GM19372 (cell line): ENCODE results near the gene LUC7L.
"Not testable (repeated sequence)": the region's sequence is repeated elsewhere in the genome, so short reads cannot be mapped to it uniquely, and the experiment has no call there.

Experiments
- ATAC-seq: cut with Tn5 transposase; IDR thresholded peaks from one replicate; pipeline ENCODE4 v1.9.1; 2021; ENCODE audit warnings: mild to moderate bottlenecking, low read depth, moderate library complexity; ENCODE audit not compliant: unreplicated experiment

Gene LUC7L

DNA sequence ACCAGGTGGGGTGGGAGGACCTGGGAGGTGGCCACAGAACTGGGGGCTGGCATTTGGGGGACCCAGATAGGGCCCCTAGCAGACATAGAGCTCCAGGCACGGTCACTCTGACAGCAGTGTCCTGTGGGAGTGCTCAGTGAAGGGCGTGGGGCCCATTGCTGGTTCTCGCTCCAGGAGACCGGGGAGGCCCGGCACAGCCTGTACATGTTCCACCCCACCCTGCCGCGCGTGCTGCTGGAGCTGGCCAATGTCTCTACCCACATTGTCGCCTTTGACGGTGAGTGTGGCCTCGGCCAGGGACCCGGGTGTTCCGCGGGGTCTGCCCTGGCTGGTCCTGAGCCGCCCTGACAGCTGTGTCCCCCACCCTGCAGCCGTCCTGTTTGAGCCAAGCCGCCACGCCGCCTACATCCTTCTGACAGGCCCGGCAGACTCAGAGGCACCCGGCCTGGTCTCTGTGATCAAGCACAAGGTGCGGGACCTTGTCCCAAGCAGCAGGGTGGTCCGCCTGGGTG is 35.2 kb upstream of the LUC7L start:
- ATAC-seq, result no peak

DNA sequence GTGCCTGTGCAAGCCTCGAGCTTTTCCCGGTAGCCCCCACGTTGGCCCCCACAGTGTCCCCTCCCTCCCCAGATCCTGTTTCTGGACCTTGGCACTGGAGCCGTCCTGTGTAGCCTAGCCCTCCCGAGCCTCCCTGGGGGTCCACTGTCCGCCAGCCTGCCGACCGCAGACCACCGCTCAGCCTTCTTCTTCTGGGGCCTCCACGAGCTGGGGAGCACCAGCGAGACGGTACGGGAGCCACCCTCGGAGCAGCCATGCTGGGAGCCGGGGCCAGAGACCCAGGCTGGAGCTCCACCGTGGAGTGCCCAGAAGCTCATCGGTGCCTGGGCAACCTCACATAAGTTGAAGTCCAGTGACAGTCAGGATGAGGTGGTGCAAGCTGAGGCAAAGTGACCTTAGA is 34.7 kb upstream of the LUC7L start:
- ATAC-seq, result no peak

DNA sequence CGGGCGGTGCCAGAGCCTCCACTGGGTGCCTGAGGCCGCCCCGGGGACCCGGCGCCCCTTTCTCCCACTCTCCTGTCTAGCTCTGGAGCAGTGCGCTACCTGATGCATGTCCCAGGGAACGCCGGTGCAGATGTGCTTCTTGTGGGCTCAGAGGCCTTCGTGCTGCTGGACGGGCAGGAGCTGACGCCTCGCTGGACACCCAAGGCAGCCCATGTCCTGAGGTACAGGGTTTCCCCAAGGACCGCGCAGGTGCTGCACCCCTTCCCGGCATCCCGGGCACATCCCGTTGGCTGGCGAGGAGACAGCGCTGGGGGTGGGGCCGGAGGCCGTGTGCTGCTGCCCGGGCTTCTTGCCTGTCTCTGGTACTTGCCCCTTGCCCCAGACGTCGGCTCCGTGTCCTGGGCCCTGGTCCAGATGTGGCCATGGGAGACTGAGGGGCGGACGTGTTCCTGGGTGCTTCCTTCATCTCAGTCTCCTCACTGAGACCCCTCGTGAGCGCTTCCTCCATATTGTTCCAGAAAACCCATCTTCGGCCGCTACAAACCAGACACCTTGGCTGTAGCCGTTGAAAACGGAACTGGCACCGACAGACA is 34.0 kb upstream of the LUC7L start:
- ATAC-seq, result no peak

DNA sequence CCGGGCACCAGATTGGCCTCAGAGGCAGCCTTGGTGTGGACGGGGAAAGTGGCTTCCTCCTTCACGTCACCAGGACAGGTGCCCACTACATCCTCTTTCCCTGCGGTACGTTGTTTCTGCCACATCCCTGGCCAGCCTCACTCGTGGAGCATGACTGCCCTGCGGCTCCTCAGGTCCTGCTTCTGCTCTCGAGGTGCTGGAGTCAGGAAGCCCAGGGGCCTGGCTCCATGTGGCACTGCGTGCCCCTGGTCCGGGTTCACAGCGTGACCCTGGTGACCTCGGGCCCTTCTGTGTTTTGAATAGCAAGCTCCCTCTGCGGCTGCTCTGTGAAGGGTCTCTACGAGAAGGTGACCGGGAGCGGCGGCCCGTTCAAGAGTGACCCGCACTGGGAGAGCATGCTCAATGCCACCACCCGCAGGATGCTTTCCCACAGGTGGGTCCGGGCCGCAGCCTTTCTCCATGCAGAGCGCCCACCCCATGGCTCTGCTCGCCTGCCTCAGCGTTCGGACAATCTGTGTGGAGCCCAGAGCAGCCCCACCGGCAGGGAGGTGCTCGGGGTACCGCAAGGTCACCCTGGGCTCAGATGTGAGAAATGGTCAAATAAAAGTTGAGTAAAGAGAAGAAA is 33.0 kb upstream of the LUC7L start:
- no peak for ATAC-seq

DNA sequence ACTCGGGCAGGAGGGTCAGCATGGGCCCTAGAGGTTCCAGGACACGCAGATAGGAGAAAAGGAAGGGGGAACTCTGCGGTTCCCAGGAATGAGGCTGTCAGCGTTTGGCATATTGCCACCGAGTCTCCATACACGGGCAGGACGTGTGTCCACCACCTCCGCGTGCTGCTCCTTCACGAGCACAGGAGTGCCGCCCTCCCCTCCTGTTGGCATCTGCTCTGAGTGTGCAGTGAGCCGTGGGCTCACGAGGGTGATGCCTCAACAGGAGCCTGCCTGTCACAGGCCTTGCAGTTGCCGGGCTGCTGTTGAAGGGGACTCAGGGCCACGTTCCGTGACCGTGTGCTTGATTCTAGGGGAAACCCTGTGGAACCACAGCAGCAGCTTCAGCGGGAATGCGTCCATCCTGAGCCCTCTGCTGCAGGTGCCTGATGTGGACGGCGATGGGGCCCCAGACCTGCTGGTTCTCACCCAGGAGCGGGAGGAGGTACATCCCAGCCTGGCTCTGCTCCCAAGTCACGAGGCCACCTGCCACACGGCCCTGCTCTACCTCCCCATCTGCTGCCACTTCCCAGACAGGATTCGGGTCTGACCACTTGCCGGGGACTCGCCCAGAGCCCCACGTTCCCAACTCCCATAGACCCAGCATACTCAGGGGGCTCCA is 31.9 kb upstream of the LUC7L start:
- no peak for ATAC-seq

DNA sequence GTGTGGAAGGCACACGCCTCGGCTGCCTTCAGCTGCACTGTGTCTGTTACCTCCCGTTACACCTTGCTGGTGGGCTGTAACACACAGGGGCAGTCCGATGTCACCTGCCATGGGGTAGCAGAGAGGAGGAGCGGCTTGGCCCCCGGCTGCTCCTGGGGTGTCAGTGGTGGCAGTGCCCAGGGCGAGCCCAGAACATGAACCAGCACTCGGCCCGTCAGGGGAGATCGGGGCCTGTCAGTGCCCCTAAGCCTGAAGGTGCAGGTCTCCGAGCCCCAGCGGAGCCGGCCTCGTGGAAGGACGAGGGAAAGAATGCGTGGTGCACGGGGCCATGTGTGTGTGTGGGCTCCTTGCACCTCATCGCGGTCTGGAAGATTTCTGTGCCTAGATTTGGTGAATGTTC is 31.1 kb upstream of the LUC7L start:
- ATAC-seq, result no peak

DNA sequence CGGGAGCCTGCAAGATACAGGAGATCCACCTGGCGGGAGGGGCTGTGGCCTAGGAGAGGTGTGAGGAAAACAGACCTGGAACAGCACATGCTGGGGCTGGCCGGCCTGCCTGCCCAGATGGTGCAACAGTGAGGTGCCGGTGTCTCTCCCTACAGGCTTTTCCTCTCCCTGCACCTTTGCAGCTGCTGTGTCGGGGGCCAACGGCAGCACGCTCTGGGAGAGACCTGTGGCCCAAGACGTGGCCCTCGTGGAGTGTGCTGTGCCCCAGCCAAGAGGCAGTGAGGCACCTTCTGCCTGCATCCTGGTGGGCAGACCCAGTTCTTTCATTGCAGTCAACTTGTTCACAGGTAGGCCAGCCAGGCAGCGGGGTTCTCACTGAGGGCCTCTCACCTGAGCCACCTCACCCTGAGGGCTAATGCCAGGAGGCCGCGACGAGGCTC is 30.6 kb upstream of the LUC7L start:
- ATAC-seq, result no peak

DNA sequence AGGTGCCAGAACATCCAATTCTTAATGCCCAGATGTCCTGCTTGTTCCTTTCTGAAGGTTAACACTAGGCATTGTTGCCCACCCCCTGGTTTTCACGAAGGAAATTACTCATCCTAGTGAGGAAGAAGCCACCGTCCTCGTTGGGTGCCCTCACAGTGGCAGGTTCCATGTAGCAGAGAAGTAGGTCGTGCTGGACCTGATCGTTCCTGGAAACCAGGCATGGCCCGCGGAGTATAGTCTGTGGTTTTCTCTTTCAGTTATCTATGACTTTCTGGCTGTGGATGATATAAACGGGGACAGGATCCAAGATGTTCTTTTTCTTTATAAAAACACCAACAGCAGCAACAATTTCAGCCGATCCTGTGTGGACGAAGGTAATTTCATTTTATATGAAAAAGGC is 30.0 kb upstream of the LUC7L start:
- no peak for ATAC-seq

DNA sequence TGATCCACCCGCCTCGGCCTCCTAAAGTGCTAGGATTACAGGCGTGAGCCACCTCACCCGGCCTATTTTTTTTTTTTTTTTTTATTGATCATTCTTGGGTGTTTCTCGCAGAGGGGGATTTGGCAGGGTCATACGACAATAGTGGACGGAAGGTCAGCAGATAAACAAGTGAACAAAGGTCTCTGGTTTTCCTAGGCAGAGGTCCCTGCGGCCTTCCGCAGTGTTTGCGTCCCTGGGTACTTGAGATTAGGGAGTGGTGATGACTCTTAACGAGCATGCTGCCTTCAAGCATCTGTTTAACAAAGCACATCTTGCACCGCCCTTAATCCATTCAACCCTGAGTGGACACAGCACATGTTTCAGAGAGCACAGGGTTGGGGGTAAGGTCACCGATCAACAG is 28.8 kb upstream of the LUC7L start:
- ATAC-seq, result not testable (repeated sequence)

DNA sequence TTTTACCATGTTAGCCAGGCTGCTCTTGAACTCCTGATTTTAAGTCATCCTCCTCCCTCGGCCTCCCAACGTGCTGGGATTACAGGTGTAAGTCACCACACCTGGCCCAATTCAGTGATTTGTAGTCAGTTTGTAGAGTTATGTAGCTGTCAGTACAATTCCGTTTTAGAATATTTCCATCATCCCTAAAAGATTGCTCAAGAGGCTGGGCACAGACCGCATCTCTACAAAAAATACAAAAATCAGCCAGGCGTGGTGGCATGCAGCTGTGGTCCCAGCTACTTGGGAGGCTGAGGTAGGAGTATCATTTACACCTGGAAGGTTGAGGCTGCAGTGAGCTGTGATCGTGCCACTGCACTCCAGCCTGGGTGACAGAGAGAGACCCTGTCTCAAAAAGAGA is 25.9 kb upstream of the LUC7L start:
- ATAC-seq, result no peak

DNA sequence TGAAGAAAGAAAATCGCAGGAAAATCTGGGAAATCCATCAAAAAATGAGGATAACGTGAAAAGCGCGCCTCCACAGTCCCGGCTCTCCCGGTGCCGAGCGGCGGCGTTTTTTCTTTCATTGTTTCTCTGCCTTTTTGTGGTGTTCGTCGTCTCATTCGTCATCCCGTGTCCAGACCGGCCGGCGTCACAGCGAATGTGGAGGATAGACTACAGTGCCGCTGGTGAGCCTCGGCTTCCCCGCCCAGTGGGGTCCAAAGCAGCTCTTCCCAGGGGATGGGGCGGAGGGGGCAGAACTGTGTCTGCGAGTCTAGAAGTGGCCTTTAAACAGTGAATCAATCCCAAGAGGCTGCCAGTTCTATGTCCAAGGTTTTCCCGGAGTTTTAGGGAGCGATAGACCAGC is 25.2 kb upstream of the LUC7L start:
- ATAC-seq, result no peak

DNA sequence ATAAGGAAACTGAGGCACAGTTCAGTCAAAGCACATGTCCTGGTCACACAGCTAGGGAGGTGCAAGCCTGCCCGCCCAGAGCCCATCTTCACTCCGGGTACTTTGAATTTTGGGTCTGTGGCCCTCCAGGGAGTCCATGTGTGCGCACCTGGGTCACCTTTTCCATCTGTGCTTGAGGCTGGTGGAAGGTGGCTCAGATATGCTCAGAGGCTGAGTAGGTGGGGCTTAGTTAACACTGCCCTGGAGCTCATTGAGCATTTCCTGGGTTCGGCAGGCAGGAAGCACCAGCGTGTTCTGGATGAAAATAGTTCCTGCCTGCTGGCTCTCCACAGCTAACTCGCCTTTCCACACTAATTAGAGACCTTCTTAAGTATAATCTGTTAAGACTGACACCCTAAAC is 24.6 kb upstream of the LUC7L start:
- no peak for ATAC-seq

DNA sequence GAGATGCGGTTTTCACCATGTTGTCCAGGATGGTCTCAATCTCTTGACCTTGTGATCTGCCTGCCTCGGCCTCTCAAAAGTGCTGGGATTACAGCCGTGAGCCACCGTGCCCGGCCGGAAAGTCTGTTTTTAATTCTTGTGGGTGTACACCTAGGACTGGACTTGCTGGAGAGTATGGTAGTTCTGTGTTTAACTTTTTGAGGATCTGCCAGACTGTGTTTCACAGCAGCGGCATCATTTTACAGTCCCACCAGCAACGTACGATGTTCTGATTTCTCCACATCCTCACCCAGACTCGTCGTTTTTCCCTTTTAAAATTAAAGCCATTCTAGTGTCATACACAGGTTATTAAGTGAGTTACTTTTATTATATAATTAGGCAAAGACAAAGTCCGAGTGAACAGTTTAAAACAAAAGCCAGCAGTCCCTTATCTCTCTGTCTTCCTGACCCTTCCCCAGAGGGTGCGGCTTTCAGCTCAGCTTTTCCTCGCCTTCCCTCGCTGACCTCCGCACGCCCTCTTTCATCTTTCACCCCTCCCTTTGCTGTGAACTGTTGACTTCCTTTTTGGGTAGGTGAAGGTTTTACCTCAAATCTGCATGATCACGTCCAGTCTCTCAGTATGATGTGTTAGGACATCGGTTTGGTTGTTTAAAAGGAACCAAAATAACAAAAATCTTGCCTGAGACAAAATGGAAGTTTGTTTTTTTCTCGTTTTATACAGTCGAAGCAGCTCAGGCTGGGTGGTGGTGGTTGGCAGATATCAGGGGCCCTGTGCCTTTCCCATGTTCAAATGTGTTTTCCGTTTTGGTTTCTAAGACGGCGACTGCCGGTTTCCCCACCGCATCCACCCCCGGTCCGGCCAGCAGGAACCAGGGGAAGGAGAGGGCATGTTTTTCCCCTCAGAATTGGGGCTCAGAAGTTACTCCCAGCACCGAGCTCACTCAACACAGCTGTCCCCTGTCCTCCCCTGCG is 23.4 kb upstream of the LUC7L start:
- no peak for ATAC-seq

DNA sequence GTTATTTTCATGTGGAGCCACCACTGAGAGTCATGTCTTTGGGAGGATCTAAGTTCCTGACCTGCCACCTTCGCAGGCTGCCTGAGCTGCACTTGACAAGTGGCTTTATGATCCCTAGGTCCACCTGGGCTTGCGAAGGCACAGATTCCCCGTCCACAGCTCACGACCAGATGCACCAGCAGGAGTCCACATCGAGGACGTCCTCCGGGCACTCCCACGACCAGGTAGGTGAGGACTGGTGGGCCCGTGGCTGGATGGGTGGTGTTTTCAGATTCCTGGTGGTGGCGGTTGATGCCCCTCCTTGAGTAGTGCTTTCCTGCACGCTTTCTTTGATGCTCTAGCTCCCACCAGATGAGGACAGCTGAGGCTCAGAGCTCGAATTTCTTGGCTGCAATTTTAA is 20.2 kb upstream of the LUC7L start:
- no peak for ATAC-seq

DNA sequence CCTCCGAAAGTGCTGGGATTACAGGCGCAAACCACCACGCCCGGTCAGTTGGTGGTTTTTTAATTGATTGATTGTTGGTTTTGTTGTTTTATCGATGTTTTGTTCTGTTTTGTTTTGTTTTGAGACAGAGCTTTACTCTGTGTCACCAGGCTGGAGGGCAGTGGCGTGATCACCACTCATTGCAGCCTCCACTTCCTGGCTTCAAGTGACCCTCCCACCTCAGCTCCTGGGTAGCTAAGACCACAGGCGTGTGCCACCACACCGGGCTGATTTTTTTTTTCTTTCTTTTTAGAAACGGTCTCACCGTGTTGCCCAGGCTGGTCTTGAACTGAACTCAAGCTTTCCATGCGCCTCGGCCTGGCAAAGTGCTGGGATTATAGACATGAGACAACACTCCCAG is 17.8 kb upstream of the LUC7L start:
- no peak for ATAC-seq

DNA sequence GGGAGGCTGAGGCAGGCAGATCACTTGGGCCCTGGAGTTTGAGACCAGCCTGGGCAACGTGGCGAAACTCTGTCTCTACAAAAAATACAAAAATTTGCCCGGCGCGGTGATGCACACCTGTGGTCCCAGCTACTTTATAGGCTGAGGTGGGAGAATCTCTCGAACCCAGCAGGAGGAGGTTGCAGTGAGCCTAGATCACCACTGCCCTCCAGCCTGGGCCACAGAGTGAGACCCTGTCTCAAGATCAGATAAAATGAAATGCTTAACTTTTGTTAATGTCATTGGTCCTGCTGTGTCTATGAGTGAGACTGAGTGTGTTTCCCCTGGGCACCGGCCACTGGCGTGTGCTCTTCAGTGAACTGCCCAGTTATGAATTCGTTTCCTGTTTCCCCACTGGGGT is 15.9 kb upstream of the LUC7L start:
- no peak for ATAC-seq

DNA sequence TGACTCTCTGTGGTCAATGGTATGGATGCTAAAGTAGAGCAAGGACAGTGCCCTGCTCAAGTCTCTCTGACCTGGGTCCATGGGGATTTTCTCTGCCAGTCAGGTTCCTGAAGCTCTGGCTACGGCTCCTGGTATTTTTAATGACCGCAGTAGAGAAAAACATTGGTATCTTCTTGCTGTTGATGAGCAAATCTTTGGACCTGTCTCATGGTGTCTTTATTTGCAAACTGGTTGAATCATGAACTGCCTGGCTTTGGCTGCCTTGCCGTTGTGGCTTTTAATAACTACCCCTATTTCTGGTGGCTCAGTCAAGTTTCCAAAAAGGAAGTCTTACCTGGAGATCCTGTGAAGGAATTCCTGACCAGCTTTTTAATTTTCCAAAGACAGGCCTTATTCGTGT is 14.1 kb upstream of the LUC7L start:
- ATAC-seq, result no peak

DNA sequence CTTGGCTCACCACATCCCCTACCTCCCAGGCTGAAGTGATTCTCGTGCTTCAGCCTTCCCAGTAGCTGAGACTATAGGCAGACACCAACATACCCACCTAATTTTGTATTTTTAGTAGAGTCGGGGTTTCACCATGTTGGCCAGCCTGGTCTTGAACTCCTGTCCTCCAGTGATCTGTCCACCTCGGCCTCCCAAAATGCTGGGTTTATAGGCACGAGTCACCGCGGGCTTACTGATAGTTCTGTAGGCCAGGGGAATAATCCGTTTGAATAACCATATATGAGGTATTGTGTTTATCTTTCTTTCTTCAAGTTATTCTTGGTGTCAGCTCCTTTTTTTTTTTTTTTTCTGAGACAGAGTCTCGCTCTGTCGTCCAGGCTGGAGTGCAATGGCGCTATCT is 13.0 kb upstream of the LUC7L start:
- no peak for ATAC-seq

DNA sequence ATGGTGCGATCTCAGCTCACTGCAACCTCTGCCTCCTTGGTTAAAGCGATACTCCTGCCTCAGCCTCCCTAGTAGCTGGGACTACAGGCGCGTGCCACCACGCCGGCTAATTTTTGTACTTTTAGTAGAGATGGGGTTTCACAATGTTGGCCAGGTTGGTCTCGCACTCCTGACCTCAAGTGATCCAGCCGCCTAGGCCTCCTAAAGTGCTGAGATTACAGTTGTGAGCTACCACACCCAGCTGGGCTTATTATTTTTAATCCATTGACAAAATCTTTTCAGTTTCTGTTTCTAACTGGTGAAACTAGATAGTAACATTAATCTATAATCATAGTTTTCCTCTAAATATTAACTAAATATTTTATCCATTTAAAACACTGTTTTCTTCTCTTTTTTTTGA is 11.3 kb upstream of the LUC7L start:
- ATAC-seq, result no peak

DNA sequence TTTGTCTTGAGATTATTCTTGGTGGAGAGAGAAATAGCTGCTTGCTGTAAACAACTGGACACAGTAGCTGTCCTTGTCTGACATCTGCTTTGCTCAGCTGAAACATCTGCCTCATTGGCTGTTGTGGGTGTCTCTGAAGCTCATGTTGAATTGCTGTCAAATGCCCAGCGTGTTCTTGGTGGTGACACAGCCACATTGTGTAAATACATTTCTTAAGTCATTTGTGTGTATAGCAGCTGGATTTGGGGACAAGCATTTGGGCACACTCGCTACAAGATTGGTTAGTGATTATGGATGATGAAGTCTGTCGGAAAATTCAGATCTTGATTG is 10.7 kb upstream of the LUC7L start:
- ATAC-seq, result no peak
